Heart left ventricle (tissue), 13 donors: Measurements from ENCODE around the gene LZTS2.

Experiments
- CTCF ChIP-seq, 12 donors: fragments of 200-600 bp; sonication (generic) in 4 of 12; IDR thresholded peaks; one replicate each; pipeline versions ENCODE4 v1.5.0 to v1.8.0; 2018 to 2022; ENCODE audit warnings: antibody characterized with exemption in 12 of 12, mild to moderate bottlenecking in 5 of 12
- POLR2A ChIP-seq, 2 donors: fragments of 450-650 bp; IDR thresholded peaks; one replicate each; pipeline ENCODE4 v1.6.1; 2017; ENCODE audit warnings: antibody characterized with exemption in 2 of 2, mild to moderate bottlenecking in 2 of 2, moderate library complexity in 2 of 2
- donor health status: ischemic (EF 13 %, LVEDD 7.1; RV severe dilation, severe dysfunction).
- donor health status: DM: no; HTN: yes; CAD: no.
- donor health status: DM: no; HTN: no; CAD: no.
- donor health status: ischemic (EF 25% LVEDD 6.9; RV normal size, moderate dysfunction).
- donor health status: ischemic (EF 25% LVEDD 5.7; RV mildly dilated, moderate dysfunction).
- donor health status: ischemic (EF 35%, LVEDD 5.7; RV mildly dilated, moderate dysfunction).
- donor health status: nonischemic (EF 11% LVEDD 7.7; RV severe dilation, severe dysfunction).
- donor health status: DM: yes; HTN: yes; CAD: no.
- donor health status: PGD.
- donor health status: ischemic (EF 29% LVEDD 5.4; RV normal size, mild dysfunction).
- donor health status: nonischemic (EF 23%, LVEDD 6.1; RV moderate dilation, normal function).

GRCh38 chr10:100999742-101000126 lies at the start of gene LZTS2:
- no peak for TF ChIP-seq CTCF (IDR thresholded peaks at IDR 0.05)
- TF ChIP-seq POLR2A (IDR thresholded peaks at IDR 0.05), result no peak
